ENCODE data around the gene FAM181B.

GRCh38 chr11:82732734-82733443 lies 775 bp downstream of the FAM181B start:
- TF ChIP-seq CTCF (IDR thresholded peaks at IDR 0.05) = no peak
- no peak for TF ChIP-seq POLR2AphosphoS5 (IDR thresholded peaks at IDR 0.05; ENCODE audit: low read depth, low read length)

Data from Panc1 (cell line).